Spleen (tissue), 7 donors: Measurements from ENCODE around the gene LTC4S.

Experiments
- POLR2A ChIP-seq, 3 donors: fragments of 450-650 bp; IDR thresholded peaks; one replicate each; pipeline ENCODE4 v1.5.1; 2017; ENCODE audit warnings: antibody characterized with exemption in 3 of 3, mild to moderate bottlenecking in 1 of 3
- POLR2AphosphoS5 ChIP-seq, 3 donors: sonication (generic); formaldehyde crosslinking; IDR thresholded peaks; one replicate each; pipeline ENCODE4 v1.5.1; 2017; ENCODE audit warnings: antibody characterized with exemption in 3 of 3
- TF ChIP-seq, protein P1 (sequence below), 11 experiments: fragments of 200-600 bp in 7 of 11; fragments of 450-650 bp in 4 of 11; sonication (generic) in 4 of 11; IDR thresholded peaks in 8 of 11; conservative IDR thresholded peaks in 3 of 11; 1 replicate in 7 of 11; 2 replicates in 4 of 11; pipeline versions ENCODE4 v1.4.0 to v1.8.0; 2016 to 2021; ENCODE audit warnings: antibody characterized with exemption in 11 of 11, inconsistent platforms in 4 of 11, mild to moderate bottlenecking in 1 of 11
- donor health status: DM: no; HTN: no; CAD: no; lungs with moderate emphysema.
- donor health status: DM: no; HTN: no; CAD: no.
- donor health status: DM: no; HTN: no; CAD: no.

DNA sequence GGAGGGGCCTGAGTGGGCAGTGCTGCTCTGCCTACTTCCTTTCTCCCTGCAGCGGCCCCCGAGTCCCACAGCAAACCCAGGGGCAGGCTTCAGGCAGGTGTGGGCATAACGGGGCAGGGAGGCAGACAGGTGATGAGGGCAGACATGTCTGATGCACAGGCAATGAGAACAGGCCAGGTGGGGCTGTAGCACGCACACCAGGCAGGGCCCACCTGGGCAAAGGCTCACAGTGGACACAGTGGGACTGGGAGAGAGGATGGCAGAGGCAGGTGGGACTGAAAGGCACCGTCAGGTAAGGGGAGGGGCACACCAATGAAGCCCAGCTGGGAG, 5.8 kb downstream of the LTC4S start:
- peak in 1 of 3 donors; percentile 39 for TF ChIP-seq POLR2AphosphoS5 (IDR thresholded peaks at IDR 0.05)
- TF ChIP-seq POLR2A (IDR thresholded peaks at IDR 0.05): no peak
- TF ChIP-seq, protein P1, sequence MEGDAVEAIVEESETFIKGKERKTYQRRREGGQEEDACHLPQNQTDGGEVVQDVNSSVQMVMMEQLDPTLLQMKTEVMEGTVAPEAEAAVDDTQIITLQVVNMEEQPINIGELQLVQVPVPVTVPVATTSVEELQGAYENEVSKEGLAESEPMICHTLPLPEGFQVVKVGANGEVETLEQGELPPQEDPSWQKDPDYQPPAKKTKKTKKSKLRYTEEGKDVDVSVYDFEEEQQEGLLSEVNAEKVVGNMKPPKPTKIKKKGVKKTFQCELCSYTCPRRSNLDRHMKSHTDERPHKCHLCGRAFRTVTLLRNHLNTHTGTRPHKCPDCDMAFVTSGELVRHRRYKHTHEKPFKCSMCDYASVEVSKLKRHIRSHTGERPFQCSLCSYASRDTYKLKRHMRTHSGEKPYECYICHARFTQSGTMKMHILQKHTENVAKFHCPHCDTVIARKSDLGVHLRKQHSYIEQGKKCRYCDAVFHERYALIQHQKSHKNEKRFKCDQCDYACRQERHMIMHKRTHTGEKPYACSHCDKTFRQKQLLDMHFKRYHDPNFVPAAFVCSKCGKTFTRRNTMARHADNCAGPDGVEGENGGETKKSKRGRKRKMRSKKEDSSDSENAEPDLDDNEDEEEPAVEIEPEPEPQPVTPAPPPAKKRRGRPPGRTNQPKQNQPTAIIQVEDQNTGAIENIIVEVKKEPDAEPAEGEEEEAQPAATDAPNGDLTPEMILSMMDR (IDR thresholded peaks at IDR 0.05 in 8 of 11, conservative IDR thresholded peaks at IDR 0.05 in 3 of 11): no peak
